IPS-11a (cell line): ENCODE data around the gene CTIF.

ENCODE experiments used
- H3K4me3 ChIP-seq: one replicate; pipeline ENCODE4 v1.5.1; 2013; ENCODE audit warnings: low read depth, low read length, control low read depth

The CTIF gene

DNA sequence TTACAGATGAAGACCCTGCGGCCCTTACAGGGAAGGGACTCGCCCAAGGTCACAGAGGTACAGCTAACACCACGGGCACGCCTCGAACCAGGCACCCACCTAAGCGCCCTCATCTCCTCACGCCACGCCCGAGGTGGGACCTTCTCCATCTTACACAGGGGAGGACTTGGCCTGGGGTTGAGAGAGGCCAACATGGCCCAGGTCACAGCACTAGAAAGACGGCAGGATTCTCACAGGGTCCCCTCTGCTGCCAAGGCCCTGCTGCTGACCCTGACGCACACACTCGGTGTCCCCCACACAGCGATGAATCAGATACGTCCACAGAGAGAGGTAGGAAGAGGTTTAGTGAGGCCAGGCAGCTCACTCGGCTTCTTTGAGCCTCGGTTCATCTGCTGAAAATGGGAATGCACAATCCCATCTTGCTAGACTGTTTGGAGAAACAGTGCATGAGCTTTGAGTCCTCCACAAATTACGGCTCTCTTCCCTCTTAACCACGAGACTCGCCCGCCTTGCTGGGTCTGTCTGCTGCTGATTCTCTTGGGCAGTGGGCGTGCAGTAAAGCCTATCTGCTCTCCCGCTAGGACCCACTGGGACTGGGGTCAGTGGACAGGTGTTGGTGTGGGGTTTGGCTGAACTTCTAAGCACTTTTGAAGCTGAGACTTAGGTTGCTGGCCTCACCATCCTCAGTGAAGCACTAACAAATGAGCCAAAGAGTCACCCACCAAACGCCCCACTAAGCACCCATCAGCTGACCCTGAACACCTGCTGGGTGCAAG, 332.7 kb downstream of the CTIF start:
- no peak overlapping the region for H3K4me3 ChIP-seq

DNA sequence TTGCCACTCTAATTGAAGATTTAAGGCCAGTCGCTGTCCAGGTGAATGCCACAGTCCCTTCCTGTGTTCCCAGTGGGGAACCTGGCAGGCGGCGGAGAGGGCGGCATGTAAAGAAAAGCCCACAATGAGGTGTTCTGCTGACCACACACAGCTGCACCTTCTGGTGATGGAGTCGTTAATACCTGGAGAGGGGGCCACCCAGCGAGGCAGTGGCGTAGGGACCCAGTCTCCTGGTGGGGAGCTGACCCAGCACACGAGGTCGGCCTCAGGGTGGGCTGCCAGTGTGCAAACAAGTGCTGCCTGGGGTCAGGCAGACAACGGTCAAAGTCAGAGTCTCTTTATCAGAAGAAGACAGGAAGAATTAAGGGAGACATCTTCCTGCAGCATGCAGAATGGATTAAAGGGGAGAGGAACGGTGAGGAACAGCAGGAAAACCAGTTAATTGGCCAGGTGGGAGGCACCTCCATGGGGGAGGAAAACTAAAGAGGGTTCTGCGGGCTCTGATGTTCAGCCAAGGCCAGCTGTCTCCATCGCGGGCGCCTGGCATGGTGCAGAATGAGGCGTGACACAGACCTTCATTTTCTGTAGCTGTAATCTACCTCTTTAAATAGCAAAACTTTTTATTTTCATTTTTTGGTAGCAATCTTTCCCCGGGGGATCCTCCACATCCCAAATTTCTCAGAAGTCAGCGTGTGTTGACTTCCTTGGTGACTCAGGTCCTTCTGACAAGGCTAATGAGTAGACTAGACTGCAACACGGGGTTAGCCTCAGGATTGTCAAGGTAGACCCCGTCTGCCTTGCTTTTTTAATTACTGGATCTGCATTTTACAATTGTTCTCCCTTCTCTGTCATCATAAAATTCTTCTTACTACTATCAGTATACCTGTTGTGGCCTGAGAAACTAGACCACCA, 333.7 kb downstream of the CTIF start:
- no peak overlapping the region for H3K4me3 ChIP-seq

GRCh38 chr18:48874233-48874632, 335.4 kb downstream of the CTIF start:
- no peak overlapping the region for H3K4me3 ChIP-seq

DNA sequence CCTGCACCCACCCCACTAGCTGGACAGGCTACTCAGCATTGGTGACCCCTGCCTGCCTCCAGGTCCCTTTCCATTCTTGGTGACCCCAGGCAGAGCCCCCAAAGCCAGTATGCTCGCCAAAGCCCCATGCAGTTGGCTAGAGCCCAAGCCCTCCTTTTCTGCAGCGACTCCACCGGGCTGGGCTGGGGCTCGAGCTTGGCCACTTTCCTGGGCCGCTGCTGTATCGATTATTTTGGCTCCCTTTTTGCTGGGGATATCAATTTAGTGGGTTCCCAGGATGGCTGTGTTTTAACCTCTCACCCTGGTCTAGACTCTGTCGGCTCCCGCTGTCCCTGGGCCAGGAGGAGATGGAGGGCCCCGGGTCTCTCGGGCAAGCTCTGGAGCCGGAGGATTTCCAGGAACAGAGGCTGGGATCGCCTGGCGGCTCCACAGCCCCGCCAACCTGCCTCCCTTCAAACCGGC, 335.9 kb downstream of the CTIF start:
- no peak overlapping the region for H3K4me3 ChIP-seq

GRCh38 chr18:48875314-48875941, 336.6 kb downstream of the CTIF start:
- H3K4me3 ChIP-seq: no peak overlapping the region

GRCh38 chr18:48875942-48876511, 337.2 kb downstream of the CTIF start:
- H3K4me3 ChIP-seq: no peak overlapping the region

DNA sequence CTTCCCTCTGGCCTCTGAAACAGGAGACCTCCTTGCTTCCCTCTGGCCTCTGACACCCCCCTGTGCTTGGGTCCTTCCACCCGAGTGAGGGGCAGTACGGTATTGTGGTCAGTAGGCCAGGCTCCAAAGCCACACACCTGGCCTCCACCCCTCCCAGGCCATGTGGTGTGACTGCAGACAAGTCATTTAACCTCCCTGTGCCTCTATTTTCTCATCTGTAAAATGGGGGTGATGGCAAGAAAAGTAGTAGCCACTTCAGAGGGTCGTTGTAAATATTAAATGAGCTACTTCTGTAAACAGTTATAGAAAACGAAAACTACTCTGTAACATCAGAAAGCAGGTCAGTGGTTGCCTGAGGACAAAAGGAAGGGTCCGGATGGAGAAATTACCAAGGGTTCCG, 337.8 kb downstream of the CTIF start:
- H3K4me3 ChIP-seq: no peak overlapping the region

DNA sequence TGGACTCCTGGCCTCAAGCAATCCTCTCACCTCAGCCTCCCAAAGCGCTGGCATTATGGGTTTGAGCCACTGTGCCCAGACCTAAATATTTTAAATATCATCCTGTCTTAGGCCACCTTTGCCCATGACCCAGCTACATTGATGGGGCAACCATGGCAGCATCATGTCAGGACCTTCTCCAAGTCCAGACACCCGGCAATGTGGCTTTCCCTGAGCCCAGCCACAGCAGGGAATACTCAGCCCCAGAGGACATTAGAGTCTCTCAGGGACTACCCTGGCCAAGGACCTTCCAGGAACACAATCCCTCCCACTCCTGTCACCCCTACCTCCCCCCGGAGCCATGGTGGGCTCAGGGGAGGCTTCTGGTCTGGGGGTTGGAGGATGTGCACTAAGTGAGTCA, 339.1 kb downstream of the CTIF start:
- no peak overlapping the region for H3K4me3 ChIP-seq

GRCh38 chr18:48878471-48878870, 339.6 kb downstream of the CTIF start:
- no peak overlapping the region for H3K4me3 ChIP-seq

GRCh38 chr18:48879008-48879431, 340.2 kb downstream of the CTIF start:
- H3K4me3 ChIP-seq: no peak overlapping the region

DNA sequence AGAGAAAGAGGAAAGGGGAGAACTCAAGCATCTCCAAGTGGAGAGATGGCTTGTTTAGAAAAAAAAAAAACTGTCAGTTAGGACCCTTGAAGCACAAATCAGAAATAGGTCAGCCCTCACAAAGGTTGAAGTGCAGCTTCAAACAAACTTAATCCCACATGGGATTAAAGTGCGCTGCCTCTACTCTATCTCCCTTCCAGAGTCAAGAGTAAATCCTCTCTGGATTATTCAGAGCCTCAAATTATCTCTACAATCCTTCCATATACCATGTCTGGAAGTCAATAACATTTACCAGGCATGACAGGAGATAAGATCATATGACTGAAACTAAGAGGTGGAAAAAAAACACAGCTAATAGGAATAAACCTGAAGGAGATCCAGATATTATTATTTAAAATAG, 342.1 kb downstream of the CTIF start:
- H3K4me3 ChIP-seq: no peak overlapping the region

DNA sequence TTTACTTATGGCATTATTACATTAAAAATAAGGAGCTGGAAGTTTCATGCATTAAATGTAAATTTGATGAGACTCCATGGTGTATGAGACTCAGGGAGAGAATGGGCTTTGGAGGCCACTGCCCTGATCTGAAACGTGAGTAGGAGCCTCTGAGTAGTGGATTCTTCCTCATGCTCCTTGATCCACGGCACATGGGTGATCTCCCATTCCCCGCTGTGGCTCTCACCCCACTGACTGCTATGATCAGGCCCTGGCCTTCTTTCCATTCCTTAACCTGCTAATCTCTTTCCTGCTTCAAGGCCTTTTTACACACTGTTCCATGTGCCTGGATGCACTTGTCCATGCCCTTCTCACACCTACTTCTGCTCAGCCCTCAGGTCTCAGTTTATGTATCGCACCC, 343.5 kb downstream of the CTIF start:
- no peak overlapping the region for H3K4me3 ChIP-seq

DNA sequence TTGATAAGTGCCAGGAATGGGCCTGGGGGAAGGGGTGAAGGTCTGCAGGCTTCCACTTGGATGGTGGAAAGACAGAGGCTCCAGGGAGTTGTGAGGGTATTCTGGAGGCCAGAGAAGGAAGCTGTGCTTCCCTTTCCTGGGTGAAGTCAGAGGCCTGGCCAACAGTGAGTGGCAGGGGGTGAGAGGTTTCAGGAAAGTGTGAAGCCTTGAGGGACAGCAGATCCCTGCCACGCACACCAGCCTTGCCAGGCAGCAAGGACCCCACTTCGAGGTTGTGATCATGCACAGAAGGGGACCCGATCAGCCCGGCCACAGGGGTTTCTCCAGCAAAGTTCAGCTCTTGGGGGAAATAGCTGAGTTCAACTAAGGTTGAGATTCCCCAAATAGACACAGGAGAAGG, 345.5 kb downstream of the CTIF start:
- no peak overlapping the region for H3K4me3 ChIP-seq

DNA sequence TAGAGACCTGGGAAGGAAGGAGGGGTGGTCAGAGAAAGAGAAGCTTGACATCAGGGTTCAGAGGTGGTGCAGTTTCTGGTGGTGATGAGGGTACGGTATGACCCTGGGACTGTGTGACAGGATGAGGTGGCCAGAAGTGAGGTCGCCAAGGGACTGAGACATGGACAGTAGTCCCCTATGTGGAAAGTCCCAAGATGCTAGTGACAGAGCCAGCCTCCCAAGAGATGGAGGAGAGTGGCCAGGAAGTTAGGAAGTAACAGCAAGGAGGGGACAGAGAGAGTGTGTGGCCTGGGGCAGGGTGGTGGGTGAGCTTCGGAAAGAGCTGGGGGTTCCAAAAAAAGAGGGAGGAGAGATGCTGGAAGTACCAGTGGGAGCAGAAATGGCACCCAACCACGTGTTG, 345.9 kb downstream of the CTIF start:
- H3K4me3 ChIP-seq: no peak overlapping the region

DNA sequence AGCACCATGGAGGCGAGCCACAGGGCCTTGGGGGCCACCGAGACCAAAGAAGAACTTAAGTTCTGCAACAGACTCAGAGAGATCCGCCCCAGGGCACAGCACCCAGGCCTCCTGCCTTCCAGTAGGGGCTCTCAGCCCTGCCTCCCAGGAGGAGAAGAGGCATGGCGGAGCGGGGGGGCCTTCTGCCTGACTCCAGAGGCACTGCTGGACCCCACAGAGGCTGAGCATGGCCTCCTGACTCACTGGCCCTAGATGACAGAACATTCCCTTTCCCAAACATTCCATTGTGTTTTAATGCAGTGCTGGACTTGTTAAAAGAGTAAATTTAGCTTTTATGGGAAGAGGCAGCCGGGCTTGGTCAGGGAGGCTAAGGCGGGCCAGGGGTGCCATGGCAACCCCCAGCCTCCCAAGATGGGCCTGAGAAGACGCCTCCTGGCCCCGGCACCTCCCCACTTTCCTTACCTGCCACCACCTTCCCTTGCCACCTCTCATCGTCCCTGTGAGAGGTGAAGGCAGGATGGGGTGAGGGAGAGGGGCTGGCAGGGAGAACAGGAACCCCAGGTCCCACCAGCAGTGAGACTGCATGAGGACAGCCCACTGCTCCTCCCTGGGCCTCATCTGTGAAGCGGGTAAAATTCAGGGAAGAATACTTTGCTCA, 346.6 kb downstream of the CTIF start:
- H3K4me3 ChIP-seq: no peak overlapping the region

DNA sequence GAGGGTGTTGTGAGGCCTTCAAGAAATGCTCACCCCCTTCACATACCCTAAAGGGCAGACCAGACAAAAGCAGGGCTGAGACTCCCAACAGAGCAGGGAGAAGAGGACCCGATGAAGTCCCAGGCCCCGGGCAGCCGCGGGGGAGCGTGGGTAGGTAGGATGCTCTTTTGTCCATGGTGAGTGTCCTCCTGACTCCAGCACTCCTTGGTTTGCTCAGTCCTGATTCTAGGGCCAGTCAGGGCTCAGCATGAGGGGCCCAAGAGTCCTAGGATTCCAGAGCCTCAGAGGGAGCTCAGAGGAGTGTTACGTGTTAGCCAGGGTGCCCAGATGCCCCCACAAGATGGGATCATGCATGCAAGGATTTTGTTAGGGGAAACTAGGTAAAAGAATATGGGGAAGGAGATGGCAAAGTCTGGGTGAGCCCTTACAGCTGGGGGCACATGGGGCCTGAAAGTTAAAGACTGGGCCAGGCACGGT, 347.1 kb downstream of the CTIF start:
- H3K4me3 ChIP-seq: no peak overlapping the region

DNA sequence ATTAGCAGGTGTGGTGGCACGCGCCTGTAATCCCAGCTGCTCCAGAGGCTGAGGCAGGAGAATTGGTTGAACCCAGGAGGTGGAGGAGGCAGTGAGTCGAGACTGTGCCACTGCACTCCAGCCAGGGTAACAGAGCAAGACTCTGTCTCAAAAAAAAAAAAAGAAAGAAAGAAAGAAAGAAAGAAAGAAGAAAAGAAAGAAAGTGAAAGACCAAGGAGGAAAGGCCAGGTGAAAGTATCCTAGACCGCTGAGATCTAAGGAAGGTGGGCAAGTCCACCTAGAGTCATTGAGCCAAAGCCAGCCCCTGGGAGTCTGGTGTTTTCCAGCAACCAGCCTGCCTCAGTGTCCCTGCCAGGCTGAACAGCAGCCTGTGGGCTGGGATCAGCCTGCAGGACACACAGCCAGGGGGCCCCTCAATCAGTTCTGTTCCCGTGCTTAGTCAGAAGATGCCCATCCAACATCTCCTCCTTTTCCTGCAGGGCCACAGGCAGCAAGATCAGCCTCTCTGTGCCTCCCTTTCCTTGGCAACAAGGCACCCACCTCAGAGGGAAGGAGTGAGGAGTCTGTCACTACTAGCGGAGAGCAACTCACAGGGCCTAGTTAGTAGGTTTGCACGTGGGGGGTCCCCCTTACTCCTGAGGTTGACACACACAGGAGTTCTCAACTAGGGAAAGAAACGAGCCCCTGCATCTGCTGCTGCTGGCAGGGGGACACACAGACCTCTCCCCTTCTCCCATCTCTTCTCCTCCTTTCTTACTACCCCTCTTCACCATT, 347.9 kb downstream of the CTIF start:
- H3K4me3 ChIP-seq: no peak overlapping the region

GRCh38 chr18:48887294-48887904, 348.6 kb downstream of the CTIF start:
- H3K4me3 ChIP-seq: no peak overlapping the region
